Neural cell (in vitro differentiated cells): ENCODE measurements around the gene MUC22. TPM values are rescaled to one million over a fixed set of nuclear protein-coding genes. Genes with fewer than 3 reads are reported as not detected.
"Not testable (repeated sequence)": the region's sequence is repeated elsewhere in the genome, so short reads cannot be mapped to it uniquely, and the experiment has no call there.

Experiments
- H2AFZ ChIP-seq: fragments of 200-600, 300-800 bp; sonication (generic), shearing (Covaris generic); 2 replicates; pipeline ENCODE4 v1.6.0; 2014; ENCODE audit warnings: low read depth, mild to moderate bottlenecking, antibody characterized with exemption, low read length, moderate library complexity
- H3F3A ChIP-seq: fragments of 200-600 bp; shearing (Covaris generic); 2 replicates; pipeline ENCODE4 v1.6.1; 2016; ENCODE audit warnings: mild to moderate bottlenecking, moderate library complexity, mixed read lengths, antibody characterized with exemption, low read length; ENCODE audit not compliant: insufficient read depth, poor library complexity, severe bottlenecking
- H3K27ac ChIP-seq: fragments of 200-600, 300-800 bp; sonication (generic), shearing (Covaris generic); 2 replicates; pipeline ENCODE4 v1.5.1; 2014; ENCODE audit warnings: mild to moderate bottlenecking, low read length, moderate library complexity
- H3K27me3 ChIP-seq: fragments of 300-800, 200-600 bp; sonication (generic), shearing (Covaris generic); 2 replicates; pipeline ENCODE4 v1.6.0; 2014; ENCODE audit warnings: mild to moderate bottlenecking, low read depth, low read length, moderate library complexity; ENCODE audit not compliant: insufficient read depth
- H3K36me3 ChIP-seq: fragments of 300-800, 200-600 bp; sonication (generic), shearing (Covaris generic); 2 replicates; pipeline ENCODE4 v1.5.1; 2014; ENCODE audit warnings: mild to moderate bottlenecking, antibody characterized with exemption, low read length, moderate library complexity; ENCODE audit not compliant: insufficient read depth
- H3K4me2 ChIP-seq: fragments of 300-800, 200-600 bp; sonication (generic), shearing (Covaris generic); 2 replicates; pipeline ENCODE4 v1.6.0; 2014; ENCODE audit warnings: mild to moderate bottlenecking, low read length
- H3K4me3 ChIP-seq: fragments of 300-800, 200-600 bp; sonication (generic), shearing (Covaris generic); 2 replicates; pipeline ENCODE4 v1.5.1; 2014; ENCODE audit warnings: mild to moderate bottlenecking, low read length, moderate library complexity
- H3K79me2 ChIP-seq: fragments of 200-600 bp; shearing (Covaris generic); replicated peaks from 2 replicates; pipeline ENCODE4 v1.6.0; 2014; ENCODE audit warnings: mild to moderate bottlenecking, low read length, moderate library complexity; ENCODE audit not compliant: insufficient read depth
- H3K9ac ChIP-seq: fragments of 300-800, 200-600 bp; sonication (generic), shearing (Covaris generic); 2 replicates; pipeline ENCODE4 v1.6.1; 2016; ENCODE audit warnings: mild to moderate bottlenecking, low read length, mixed read lengths
- H3K9me2 ChIP-seq: fragments of 200-600 bp; shearing (Covaris generic); 2 replicates; pipeline ENCODE4 v1.6.1; 2016; ENCODE audit warnings: mild to moderate bottlenecking, low read length, mixed read lengths; ENCODE audit not compliant: insufficient read depth
- H3K9me3 ChIP-seq: fragments of 200-600, 300-800 bp; sonication (generic), shearing (Covaris generic); 2 replicates; pipeline ENCODE4 v1.6.1; 2016; ENCODE audit warnings: mild to moderate bottlenecking, mixed run types, low read length, moderate library complexity, mixed read lengths
- H4K20me1 ChIP-seq: fragments of 200-600 bp; shearing (Covaris generic); 2 replicates; pipeline ENCODE4 v1.6.1; 2016; ENCODE audit warnings: mild to moderate bottlenecking, mixed run types; ENCODE audit not compliant: insufficient read depth
- CTCF ChIP-seq: fragments of 450-650 bp; IDR thresholded peaks from 2 replicates; pipeline ENCODE4 v1.5.1; 2014; ENCODE audit warnings: antibody characterized with exemption, mild to moderate bottlenecking, moderate library complexity; ENCODE audit not compliant: poor library complexity, severe bottlenecking
- EP300 ChIP-seq: fragments of 450-650 bp; conservative IDR thresholded peaks from 2 replicates; pipeline ENCODE4 v1.6.1; 2014; ENCODE audit warnings: antibody characterized with exemption, mild to moderate bottlenecking, moderate library complexity; ENCODE audit not compliant: poor library complexity, severe bottlenecking
- EZH2 ChIP-seq: fragments of 200-600, 300-800 bp; shearing (Covaris generic), sonication (generic); IDR thresholded peaks from 2 replicates; pipeline ENCODE4 v1.6.1; 2014; ENCODE audit warnings: antibody characterized with exemption, low read length, borderline replicate concordance, mild to moderate bottlenecking; ENCODE audit not compliant: insufficient read depth, poor library complexity, severe bottlenecking
- MXI1 ChIP-seq: fragments of 450-650 bp; conservative IDR thresholded peaks from 2 replicates; pipeline ENCODE4 v1.6.1; 2014; ENCODE audit warnings: antibody characterized with exemption, mild to moderate bottlenecking; ENCODE audit not compliant: poor library complexity, severe bottlenecking
- POLR2AphosphoS5 ChIP-seq: IDR thresholded peaks from 2 replicates; pipeline ENCODE4 v1.6.1; 2012
- RAD21 ChIP-seq: fragments of 450-650 bp; conservative IDR thresholded peaks from 2 replicates; pipeline ENCODE4 v1.6.1; 2014; ENCODE audit warnings: antibody characterized with exemption, mild to moderate bottlenecking, moderate library complexity
- REST ChIP-seq: IDR thresholded peaks from 2 replicates; pipeline ENCODE4 v1.6.1; 2012; ENCODE audit warnings: borderline replicate concordance
- SMC3 ChIP-seq: fragments of 450-650 bp; conservative IDR thresholded peaks from 2 replicates; pipeline ENCODE4 v1.6.1; 2014; ENCODE audit warnings: antibody characterized with exemption, mild to moderate bottlenecking, moderate library complexity; ENCODE audit not compliant: poor library complexity
- TAF1 ChIP-seq: IDR thresholded peaks from 2 replicates; pipeline ENCODE4 v1.6.1; 2012; ENCODE audit warnings: low read depth
- polyA plus RNA-seq: library from polyadenylated mRNA; depleted of rRNA; stranded (reverse); fragments of >200 nt; gene quantifications from 2 replicates; pipeline ENCODE4 v1.2.3, GENCODE V29; 2014

The MUC22 gene
- polyA plus RNA-seq, 1 donor from 2014 or later = not detected

- no peak overlapping the region for H3K9ac ChIP-seq
- H3K4me3 ChIP-seq = no peak overlapping the region
- no peaks in the 10 kb centered on the region for H3K79me2 ChIP-seq
- TF ChIP-seq TAF1 (no peak), CTCF (no peak), SMC3 (no peak), MXI1 (no peak), REST (no peak), POLR2AphosphoS5 (no peak), EP300 (no peak), RAD21 (no peak), EZH2 (no peak)
- H3K27ac ChIP-seq = no peak overlapping the region
- H2AFZ ChIP-seq = no peak overlapping the region
- H3K9me3 ChIP-seq = no peaks in the 10 kb centered on the region
- no peaks in the 10 kb centered on the region for H3F3A ChIP-seq
- no peaks in the 10 kb centered on the region for H3K27me3 ChIP-seq
- H4K20me1 ChIP-seq = no peaks in the 10 kb centered on the region
- H3K36me3 ChIP-seq = no peaks in the 10 kb centered on the region
- H3K9me2 ChIP-seq = no peaks in the 10 kb centered on the region
- H3K4me2 ChIP-seq = no peak overlapping the region
These were observed 45.1 kb upstream of the MUC22 start for GRCh38 chr6:30965140-30965601.

GRCh38 chr6:30966154-30966553 lies 44.1 kb upstream of the MUC22 start:
- H4K20me1 ChIP-seq = no peaks in the 10 kb centered on the region
- TF ChIP-seq EZH2 (no peak), CTCF (no peak), REST (no peak), RAD21 (no peak), SMC3 (no peak), POLR2AphosphoS5 (no peak), MXI1 (no peak), TAF1 (no peak), EP300 (no peak)
- no peaks in the 10 kb centered on the region for H3K27me3 ChIP-seq
- H3K4me3 ChIP-seq = no peak overlapping the region
- H3K9ac ChIP-seq = no peak overlapping the region
- H3K9me3 ChIP-seq = no peaks in the 10 kb centered on the region
- H3F3A ChIP-seq = no peaks in the 10 kb centered on the region
- H3K79me2 ChIP-seq = no peaks in the 10 kb centered on the region
- H3K36me3 ChIP-seq = no peaks in the 10 kb centered on the region
- no peak overlapping the region for H3K4me2 ChIP-seq
- no peak overlapping the region for H2AFZ ChIP-seq
- no peak overlapping the region for H3K27ac ChIP-seq
- H3K9me2 ChIP-seq = no peaks in the 10 kb centered on the region

- not testable (repeated sequence) for H3F3A ChIP-seq, H3K79me2 ChIP-seq, H3K27ac ChIP-seq, H3K9me3 ChIP-seq, H3K27me3 ChIP-seq, H3K9me2 ChIP-seq, H3K9ac ChIP-seq, H4K20me1 ChIP-seq, H3K36me3 ChIP-seq, H3K4me2 ChIP-seq, H2AFZ ChIP-seq, H3K4me3 ChIP-seq
These were observed 41.1 kb upstream of the MUC22 start for GRCh38 chr6:30969171-30969570.
